Activated CD4-positive, alpha-beta T cell treated with anti-CD3 and anti-CD28 coated beads, Interleukin-2, amount 50 U/mL, for 48 hours (primary cell): ENCODE data around the gene MAPK8IP3.
A peak's percentile ranks its signal among the peaks of the same experiment; 100 is the strongest.

ENCODE experiments used
- DNase-seq, 2 experiments: peaks; one replicate each; pipeline ENCODE4 v3.0.0-alpha.2; 2020

The MAPK8IP3 gene

GRCh38 chr16:1775006-1775845 lies 69.2 kb downstream of the MAPK8IP3 start:
- DNase-seq, result no peak

- no peak for DNase-seq
Observed at GRCh38 chr16:1775846-1776671, 70.1 kb downstream of the MAPK8IP3 start.

GRCh38 chr16:1776672-1776955 lies 70.6 kb downstream of the MAPK8IP3 start:
- DNase-seq, result no peak

DNA sequence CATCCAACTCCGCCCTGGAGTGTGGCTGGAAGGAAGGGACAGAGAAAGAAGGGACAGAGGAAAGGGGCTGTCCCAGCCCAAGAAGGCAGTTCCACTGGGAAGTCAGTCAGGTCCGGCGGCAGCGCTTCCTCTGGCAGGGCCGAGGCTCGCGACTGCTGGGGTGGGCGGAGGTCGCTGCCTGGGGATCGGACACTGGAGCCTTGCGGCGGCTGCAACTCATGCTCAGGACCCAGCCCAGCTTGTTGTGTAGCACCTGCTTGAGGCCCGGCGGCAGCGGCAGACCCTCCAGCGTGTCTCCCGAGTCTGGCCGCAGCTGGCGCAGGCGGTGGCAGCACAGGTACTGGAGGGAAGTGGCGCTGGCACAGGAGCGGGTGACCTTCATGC lies 71.0 kb downstream of the MAPK8IP3 start:
- no peak for DNase-seq

DNA sequence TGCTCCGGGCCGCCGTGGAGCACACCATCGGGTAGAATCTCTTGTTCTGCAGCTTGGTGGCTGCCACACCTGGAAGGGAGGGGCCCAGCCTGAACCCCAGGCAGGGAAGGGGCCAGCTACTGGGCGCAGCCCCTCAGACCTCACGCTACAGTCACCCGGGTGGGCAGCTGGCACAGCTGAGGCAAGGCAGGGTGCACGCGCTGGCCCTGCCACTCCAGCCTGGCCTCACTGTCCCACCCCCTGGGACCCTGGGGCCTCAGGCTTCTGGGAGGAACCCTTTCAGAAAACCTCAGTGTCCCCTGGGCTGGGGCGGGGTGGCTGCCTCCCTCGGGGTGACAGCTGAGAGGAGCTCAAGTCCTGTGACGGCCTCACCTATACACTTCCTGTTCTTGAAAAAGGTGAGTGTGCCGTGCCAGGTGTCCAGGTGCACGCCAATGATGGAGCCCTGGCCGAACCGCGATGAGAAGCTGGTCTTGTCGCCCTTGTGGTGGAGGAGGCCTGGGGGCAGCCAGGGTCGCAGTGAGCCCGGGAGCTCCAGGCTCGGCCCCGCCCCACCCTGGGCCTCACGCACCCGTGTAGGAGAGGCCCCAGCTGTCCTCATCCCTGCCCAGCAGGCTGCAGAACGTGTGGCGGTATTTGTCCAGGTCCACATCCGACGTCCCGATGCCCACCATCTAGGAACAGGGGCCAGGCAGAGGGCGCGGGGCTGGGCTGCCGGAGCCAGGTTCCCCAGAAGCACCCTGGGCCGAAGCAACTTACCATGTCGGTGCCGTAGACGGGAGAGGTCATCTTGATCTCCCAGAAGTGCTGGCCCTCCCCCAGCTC lies 71.6 kb downstream of the MAPK8IP3 start:
- DNase-seq, result no peak

DNA sequence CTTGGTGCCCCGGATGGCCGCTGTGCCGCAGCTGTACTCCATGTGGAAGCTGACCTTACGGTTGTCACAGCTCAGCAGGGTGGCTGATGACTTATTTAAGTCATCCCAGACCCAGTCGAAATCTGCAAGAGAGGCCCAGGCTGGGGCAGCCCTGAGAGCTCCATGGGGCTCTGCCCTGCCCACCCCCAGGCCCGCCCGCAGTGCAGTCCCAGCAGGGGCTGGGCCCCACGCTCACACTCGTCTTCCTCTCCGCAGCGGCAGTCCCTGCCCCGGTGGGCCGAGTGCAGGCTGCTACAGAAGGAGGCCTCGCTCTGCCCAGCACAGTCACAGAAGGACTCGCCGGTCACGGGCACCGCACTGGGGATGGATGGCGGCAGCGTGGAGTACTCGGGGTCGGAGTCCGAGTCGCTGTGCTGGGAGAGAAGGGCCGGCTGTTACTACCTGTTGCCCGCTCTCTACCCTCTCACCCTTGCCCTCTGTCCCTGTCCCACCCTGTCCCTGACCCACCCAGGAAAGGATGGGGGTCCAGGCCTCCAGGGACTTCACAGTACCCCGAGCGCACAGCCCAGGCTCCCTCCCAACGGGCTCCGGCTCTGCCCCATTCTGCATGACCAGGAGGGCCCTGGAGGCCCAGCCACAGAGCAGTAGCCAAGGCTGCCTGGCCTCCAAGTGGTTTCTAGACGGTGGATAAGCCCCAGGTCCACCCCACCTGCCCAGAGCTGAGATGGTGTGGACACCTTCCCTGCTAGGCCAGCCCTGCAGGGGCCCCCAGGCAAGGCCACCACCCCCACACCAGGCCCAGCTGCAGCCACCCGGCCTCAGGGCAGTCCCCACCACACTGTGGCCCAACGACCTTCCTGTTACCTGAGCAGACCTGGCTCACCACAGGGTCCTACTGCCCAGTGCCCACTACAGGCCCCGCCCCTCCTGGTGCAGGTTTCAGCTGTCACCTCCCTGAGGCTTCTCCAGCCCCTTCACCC lies 72.5 kb downstream of the MAPK8IP3 start:
- DNase-seq, result no peak

GRCh38 chr16:1779234-1779701 lies 73.3 kb downstream of the MAPK8IP3 start:
- DNase-seq, result no peak

- no peak for DNase-seq
Observed at GRCh38 chr16:1779741-1780676, 74.0 kb downstream of the MAPK8IP3 start.

DNA sequence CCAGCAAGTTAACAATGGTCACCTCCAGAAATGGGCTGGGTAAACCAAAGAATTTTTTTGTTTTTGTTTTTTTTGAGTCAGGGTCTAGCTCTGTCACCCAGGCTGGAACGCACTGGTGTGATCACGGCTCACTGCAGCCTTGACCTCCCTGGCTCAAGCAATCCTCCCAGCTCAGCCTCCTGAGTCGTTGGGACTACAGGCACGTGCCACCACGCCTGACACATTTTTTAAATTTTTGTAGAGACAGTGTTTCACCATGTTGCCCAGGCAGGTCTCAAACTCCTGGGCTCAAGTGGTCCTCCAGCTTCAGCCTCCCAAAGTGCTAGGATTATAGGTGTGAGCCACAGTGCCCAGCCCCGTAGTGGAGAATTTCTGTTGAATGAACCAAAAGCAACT lies 74.7 kb downstream of the MAPK8IP3 start:
- no peak for DNase-seq

DNA sequence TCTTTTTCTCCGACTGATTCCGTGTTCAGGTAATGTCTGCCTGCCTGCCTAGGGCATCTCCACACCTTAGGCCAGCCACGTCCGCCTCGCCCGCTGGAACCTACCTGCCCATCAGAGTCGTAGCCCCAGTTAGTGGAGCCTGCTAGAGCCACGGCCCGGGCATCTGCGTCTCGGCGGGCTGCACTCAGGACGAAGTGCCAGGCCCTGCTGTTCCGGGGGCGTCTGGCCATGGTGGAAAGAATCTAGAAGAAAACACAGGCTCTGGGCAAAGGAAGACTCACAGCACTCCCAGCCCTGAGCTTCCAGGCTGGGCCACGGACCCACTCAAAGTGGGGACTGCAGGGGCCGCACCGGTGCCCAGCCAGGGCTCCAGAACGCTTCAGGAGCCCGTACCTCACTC lies 75.3 kb downstream of the MAPK8IP3 start:
- DNase-seq, result no peak

DNA sequence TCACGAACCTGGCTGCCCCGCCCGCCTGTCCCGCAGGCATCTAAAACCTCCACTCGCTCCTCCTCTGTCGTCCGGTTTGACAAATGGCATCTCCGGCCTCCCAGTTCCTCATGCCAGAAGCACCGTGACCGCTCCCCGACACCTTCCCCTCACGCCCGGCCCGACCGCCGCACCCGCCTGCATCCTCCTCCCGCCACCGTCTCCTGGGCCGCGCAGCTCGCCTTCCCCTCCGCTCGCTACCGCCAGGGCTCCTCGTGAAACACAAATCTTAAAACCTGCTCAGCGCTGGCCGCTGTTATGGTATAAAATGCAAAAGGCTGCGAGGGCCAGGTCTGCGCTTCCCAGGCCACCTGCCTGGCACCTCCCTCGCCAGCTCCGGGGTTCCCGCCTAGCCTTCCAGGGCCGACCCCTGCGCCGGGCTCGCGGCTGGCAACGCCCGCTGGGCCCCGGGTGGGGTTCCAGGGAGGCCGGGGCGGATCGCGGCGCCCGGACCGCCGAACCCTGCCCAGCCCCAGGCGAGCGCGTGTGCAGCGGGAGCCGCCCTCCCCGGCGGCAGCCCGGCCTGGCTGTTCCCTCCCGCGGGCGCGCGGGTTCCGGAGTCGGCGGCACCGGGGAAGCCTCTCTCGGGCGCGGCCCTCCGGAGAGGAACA lies 75.9 kb downstream of the MAPK8IP3 start:
- peak; percentile 35 to 42 for DNase-seq

- peak; percentile 98 to 99 for DNase-seq
Observed at GRCh38 chr16:1782408-1783264, 76.6 kb downstream of the MAPK8IP3 start, which contains the start of the genes NUBP2 and SPSB3. Gene NUBP2 (plus strand): TSS chr16:1782960. CDS start chr16:1783021, 61 bp downstream. Gene SPSB3 (minus strand): TSS chr16:1782571. CDS start chr16:1781483, 1,088 bp downstream.

DNA sequence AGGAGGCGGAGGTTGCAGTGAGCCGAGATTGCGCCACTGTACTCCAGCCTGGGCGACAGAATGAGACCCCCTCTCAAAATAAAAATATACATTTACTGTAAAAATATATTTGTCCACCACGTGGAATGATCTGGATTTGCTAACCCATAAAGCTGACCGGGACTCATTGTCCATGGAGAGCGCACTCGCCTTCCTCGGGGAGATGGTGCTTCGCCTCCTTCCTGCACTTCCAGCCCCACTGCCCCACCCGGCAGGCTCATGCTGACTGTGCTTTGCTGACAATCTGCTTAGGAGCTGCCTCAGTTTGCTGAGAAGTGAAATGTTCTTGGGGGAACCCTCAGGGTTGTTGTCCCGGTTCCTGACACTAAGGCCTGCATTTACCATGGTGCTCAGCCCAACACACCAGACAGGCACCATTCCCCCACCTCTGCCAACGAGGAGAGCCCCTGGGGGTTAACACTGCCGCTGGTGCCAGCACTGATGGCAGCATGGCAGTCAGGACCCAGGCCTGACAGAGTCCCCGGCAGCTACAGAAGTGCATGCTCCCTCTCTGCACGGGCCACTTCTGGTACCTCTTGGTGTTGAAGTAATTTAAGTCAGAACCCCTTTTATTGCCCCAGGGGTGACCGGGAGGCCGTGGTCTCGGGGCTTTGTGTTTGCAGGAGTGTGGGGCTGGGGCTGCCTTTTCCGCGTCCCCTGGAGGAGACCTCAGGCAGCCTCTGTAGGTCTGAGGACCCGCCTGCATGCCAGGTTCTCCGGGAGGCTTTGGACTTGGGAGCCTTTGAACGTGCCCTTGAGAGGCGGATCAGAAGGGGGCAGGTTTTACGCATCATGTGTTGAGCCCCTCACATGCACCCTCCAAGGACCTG lies 79.2 kb downstream of the MAPK8IP3 start:
- no peak for DNase-seq

GRCh38 chr16:1785846-1786170 lies 79.8 kb downstream of the MAPK8IP3 start:
- no peak for DNase-seq

- no peak for DNase-seq
Observed at GRCh38 chr16:1786242-1787055, 80.5 kb downstream of the MAPK8IP3 start.

DNA sequence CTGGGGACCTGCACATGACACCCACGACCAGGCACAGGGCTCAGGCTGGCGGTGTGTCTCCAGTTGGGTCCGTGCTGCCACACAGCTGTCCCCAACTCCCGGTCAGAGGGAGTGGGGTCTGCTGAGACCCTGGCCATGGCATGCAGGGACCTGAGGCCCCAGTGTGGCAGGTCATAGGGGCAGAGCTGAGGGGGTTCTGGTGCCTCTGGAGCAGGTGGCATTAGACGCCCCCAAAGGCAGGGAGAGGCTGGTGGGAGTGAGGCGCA lies 81.0 kb downstream of the MAPK8IP3 start:
- no peak for DNase-seq

- DNase-seq, result no peak
Observed at GRCh38 chr16:1787322-1788094, 81.5 kb downstream of the MAPK8IP3 start.
